ENCODE data around the gene IMMP2L.

DNA sequence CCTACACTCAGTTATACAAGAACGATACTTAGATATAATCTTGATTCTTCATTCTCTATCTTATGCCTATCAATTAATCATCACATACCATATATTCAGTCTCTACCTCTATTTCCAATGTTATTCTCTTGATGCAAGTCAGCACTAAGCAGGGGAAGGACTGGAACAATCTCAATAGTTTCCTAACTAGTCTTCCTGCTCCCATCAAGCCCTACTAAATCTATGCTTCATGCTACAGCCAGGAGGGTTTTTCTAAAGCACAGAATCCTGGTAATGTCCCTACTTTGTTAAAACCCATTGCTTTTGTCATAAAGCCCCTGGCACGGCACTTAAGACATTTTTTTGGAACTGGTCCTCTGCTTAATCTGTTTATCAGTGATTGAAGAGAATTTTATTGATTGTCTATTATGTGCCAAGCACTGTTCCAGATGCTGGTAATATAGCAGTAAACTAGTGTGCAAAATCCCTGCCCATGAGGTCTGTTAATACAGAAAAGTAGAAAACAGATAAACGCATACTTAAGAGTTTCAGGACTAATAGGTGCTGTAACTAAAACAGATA is 794.7 kb downstream of the IMMP2L start:
- TF ChIP-seq, protein P1, sequence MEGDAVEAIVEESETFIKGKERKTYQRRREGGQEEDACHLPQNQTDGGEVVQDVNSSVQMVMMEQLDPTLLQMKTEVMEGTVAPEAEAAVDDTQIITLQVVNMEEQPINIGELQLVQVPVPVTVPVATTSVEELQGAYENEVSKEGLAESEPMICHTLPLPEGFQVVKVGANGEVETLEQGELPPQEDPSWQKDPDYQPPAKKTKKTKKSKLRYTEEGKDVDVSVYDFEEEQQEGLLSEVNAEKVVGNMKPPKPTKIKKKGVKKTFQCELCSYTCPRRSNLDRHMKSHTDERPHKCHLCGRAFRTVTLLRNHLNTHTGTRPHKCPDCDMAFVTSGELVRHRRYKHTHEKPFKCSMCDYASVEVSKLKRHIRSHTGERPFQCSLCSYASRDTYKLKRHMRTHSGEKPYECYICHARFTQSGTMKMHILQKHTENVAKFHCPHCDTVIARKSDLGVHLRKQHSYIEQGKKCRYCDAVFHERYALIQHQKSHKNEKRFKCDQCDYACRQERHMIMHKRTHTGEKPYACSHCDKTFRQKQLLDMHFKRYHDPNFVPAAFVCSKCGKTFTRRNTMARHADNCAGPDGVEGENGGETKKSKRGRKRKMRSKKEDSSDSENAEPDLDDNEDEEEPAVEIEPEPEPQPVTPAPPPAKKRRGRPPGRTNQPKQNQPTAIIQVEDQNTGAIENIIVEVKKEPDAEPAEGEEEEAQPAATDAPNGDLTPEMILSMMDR (IDR thresholded peaks at IDR 0.05; ENCODE audit: insufficient read depth, low read length, poor library complexity, severe bottlenecking), result no peak
- no peak for TF ChIP-seq EZH2phosphoT487 (conservative IDR thresholded peaks at IDR 0.05; ENCODE audit: low read length)

Data from SU-DHL-6 (cell line).